GM21381 (cell line): ENCODE data around the gene SEZ6L.

ENCODE experiments used
- ATAC-seq: cut with Tn5 transposase; IDR thresholded peaks from one replicate; pipeline ENCODE4 v1.9.1; 2021; ENCODE audit warnings: mild to moderate bottlenecking, moderate library complexity; ENCODE audit not compliant: unreplicated experiment

The SEZ6L gene

GRCh38 chr22:26416670-26417276 is 247.5 kb downstream of the SEZ6L start:
- ATAC-seq: no peak

GRCh38 chr22:26417406-26417805 is 248.1 kb downstream of the SEZ6L start:
- ATAC-seq: no peak

- no peak for ATAC-seq
Observed at GRCh38 chr22:26418620-26419019, 249.4 kb downstream of the SEZ6L start.

GRCh38 chr22:26426924-26427323 is 257.7 kb downstream of the SEZ6L start:
- ATAC-seq: no peak

- peak; percentile 67 for ATAC-seq
Observed at GRCh38 chr22:26428515-26429457, 259.5 kb downstream of the SEZ6L start, which contains the start of gene ASPHD2. Gene ASPHD2 (plus strand): TSS chr22:26429260. CDS start chr22:26433616, 4,356 bp downstream.

GRCh38 chr22:26429458-26430286 is 260.4 kb downstream of the SEZ6L start:
- ATAC-seq: peak; percentile 3

GRCh38 chr22:26430600-26430999 is 261.3 kb downstream of the SEZ6L start:
- ATAC-seq: no peak

- no peak for ATAC-seq
Observed at GRCh38 chr22:26431261-26431995, 262.2 kb downstream of the SEZ6L start.

GRCh38 chr22:26432619-26433311 is 263.5 kb downstream of the SEZ6L start:
- no peak for ATAC-seq
